Articular chondrocyte of knee joint (primary cell): ENCODE data around the gene CCDC144A. TPM values are rescaled to one million over a fixed set of nuclear protein-coding genes. Genes with fewer than 3 reads are reported as not detected.

Experiments used
- small RNA-seq: library from RNA; depleted of rRNA; stranded (forward); fragments of <200 nt; gene quantifications from one replicate; pipeline ENCODE3, GENCODE V24; 2012
- total RNA-seq: library from RNA; depleted of rRNA; stranded (reverse); fragments of >200 nt; gene quantifications from 2 replicates; pipeline ENCODE4 v1.2.3, GENCODE V29; 2012

CCDC144A gene
- total RNA-seq = 9.9 and 11.9 TPM in 2 replicates

GRCh38 chr17:16689731-16690281 lies at the start of gene CCDC144A:
Gene CCDC144A, plus strand, starts transcription at chr17:16690241. Its CDS starts 160 bp downstream, at chr17:16690401.

GRCh38 chr17:16653367-16654041 lies 36.5 kb upstream of the CCDC144A start, which contains the start of gene ZNF624:
Gene ZNF624, minus strand, starts transcription at chr17:16653850.

Small RNAs within 50 kb of the gene (small RNA-seq; reads per million reads assigned to genes)
- gene AC022596.1 = not detected
- gene RNU6-405P = not detected

Other genes with a start within 250 kb of the CCDC144A start
- 1.6 and 2.1 TPM in 2 replicates for gene LRRC75A, start 198.0 kb upstream of the CCDC144A start, total RNA-seq
- 11.2 and 12.6 TPM in 2 replicates for gene ZNF287, start 121.0 kb upstream of the CCDC144A start, total RNA-seq
- gene ZNF624, start 36.4 kb upstream of the CCDC144A start, total RNA-seq = 8.1 and 9.2 TPM in 2 replicates